Breast epithelium (tissue), 4 donors: ENCODE data around the gene PDE6H. TPM values are rescaled to one million over a fixed set of nuclear protein-coding genes. Genes with fewer than 3 reads are reported as not detected.

ENCODE experiments used
- DNase-seq, 2 donors: peaks; one replicate each; pipeline ENCODE4 v3.0.0-alpha.2; 2019; ENCODE audit warnings: low spot score in 2 of 2
- H3K27ac ChIP-seq, 2 donors: fragments of 200-600 bp; sonication (generic) in 1 of 2; one replicate each; pipeline ENCODE4 v1.5.1; 2016 to 2019; ENCODE audit warnings: mild to moderate bottlenecking in 1 of 2
- H3K27me3 ChIP-seq, 2 donors: fragments of 200-600 bp; sonication (generic) in 1 of 2; one replicate each; pipeline versions ENCODE4 v1.5.1 to v1.6.0; 2017 to 2019; ENCODE audit warnings: control low read depth in 1 of 2, mild to moderate bottlenecking in 1 of 2
- H3K36me3 ChIP-seq: fragments of 200-600 bp; one replicate; pipeline ENCODE4 v1.5.1; 2019
- H3K4me1 ChIP-seq, 2 donors: fragments of 200-600 bp; sonication (generic); one replicate each; pipeline ENCODE4 v1.5.1; 2016 to 2019; ENCODE audit warnings: control low read depth in 1 of 2
- H3K4me3 ChIP-seq, 3 donors: fragments of 200-600 bp; sonication (generic); 1 replicate in 2 of 3; 2 replicates in 1 of 3; pipeline ENCODE4 v1.5.1; 2016 to 2019; ENCODE audit warnings: mild to moderate bottlenecking in 3 of 3, moderate library complexity in 2 of 3
- H3K9me3 ChIP-seq, 2 donors: fragments of 200-600 bp; sonication (generic) in 1 of 2; one replicate each; pipeline ENCODE4 v1.5.1; 2016 to 2019; ENCODE audit warnings: control low read depth in 1 of 2
- POLR2A ChIP-seq: fragments of 450-650 bp; IDR thresholded peaks from one replicate; pipeline ENCODE4 v1.6.1; 2016; ENCODE audit warnings: antibody characterized with exemption, mild to moderate bottlenecking, moderate library complexity
- POLR2AphosphoS5 ChIP-seq, 3 donors: sonication (generic); formaldehyde crosslinking; IDR thresholded peaks; one replicate each; pipeline ENCODE4 v1.6.1; 2017; ENCODE audit warnings: antibody characterized with exemption in 3 of 3
- intact Hi-C: fragments of 100-400 bp; cut with DNase I; formaldehyde crosslinking; loops from one replicate; pipeline ENCODE4 v1.15.1; 2023; ENCODE audit warnings: low total_unique reads
- total RNA-seq, 3 donors: library from RNA; depleted of rRNA; stranded (reverse); fragments of >200 nt; gene quantifications; one replicate each; pipeline ENCODE4 v1.1.0, GENCODE V29; 2016
- TF ChIP-seq, protein P1 (sequence below), 3 donors: fragments of 450-650 bp; IDR thresholded peaks; one replicate each; pipeline ENCODE4 v1.5.1; 2016 to 2017; ENCODE audit warnings: antibody characterized with exemption in 3 of 3, mild to moderate bottlenecking in 3 of 3, moderate library complexity in 3 of 3

Gene PDE6H
- total RNA-seq, 3 donors from 2014 or later = not detected

DNA sequence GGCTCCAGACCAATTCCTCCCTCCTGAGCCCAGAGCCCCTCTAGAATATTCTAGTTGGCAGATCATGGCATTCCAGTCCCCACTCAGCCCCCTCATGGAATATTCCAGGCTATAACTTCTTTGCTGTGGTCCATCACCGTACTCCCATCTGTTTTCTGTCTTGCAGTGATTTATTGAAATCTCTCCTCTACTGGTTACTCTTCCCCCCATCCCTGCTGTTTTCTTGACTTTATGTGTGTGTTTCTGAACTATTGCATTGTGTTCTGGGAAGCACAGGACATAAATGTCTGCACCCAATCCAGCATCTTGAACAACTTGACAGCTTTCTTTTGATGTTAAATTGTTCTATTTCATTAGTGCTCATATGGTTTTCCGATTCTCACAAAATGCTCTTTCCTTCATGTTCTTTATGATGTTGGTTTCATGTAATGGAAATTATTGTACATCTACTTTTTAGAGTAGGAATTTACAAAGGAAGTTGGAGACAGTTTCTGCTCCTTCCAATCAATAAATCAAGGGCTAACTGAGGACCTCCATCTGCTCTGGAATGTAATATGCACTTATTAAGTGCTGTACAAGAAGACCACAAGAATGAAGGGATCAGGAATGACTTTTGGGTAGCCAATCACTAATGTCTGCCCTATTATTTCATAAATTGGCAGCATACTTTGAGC, 26.3 kb downstream of the PDE6H start:
- no peaks in the 10 kb centered on the region for H3K4me1 ChIP-seq
- TF ChIP-seq, protein P1, sequence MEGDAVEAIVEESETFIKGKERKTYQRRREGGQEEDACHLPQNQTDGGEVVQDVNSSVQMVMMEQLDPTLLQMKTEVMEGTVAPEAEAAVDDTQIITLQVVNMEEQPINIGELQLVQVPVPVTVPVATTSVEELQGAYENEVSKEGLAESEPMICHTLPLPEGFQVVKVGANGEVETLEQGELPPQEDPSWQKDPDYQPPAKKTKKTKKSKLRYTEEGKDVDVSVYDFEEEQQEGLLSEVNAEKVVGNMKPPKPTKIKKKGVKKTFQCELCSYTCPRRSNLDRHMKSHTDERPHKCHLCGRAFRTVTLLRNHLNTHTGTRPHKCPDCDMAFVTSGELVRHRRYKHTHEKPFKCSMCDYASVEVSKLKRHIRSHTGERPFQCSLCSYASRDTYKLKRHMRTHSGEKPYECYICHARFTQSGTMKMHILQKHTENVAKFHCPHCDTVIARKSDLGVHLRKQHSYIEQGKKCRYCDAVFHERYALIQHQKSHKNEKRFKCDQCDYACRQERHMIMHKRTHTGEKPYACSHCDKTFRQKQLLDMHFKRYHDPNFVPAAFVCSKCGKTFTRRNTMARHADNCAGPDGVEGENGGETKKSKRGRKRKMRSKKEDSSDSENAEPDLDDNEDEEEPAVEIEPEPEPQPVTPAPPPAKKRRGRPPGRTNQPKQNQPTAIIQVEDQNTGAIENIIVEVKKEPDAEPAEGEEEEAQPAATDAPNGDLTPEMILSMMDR (IDR thresholded peaks at IDR 0.05) = no peak
- TF ChIP-seq POLR2A = no peak
- TF ChIP-seq POLR2AphosphoS5 (IDR thresholded peaks at IDR 0.05) = no peak
- no peaks in the 10 kb centered on the region for H3K27me3 ChIP-seq
- peak overlapping the region; percentile 10 to 54 for H3K27ac ChIP-seq
- intact Hi-C loops = loop anchor here (10.0 kb wide), 1 partner anchor 744 kb away; no protein-coding TSS in a partner anchor
- no peaks in the 10 kb centered on the region for H3K36me3 ChIP-seq
- no peak for DNase-seq
- H3K9me3 ChIP-seq = no peaks in the 10 kb centered on the region
- H3K4me3 ChIP-seq = no peak overlapping the region

DNA sequence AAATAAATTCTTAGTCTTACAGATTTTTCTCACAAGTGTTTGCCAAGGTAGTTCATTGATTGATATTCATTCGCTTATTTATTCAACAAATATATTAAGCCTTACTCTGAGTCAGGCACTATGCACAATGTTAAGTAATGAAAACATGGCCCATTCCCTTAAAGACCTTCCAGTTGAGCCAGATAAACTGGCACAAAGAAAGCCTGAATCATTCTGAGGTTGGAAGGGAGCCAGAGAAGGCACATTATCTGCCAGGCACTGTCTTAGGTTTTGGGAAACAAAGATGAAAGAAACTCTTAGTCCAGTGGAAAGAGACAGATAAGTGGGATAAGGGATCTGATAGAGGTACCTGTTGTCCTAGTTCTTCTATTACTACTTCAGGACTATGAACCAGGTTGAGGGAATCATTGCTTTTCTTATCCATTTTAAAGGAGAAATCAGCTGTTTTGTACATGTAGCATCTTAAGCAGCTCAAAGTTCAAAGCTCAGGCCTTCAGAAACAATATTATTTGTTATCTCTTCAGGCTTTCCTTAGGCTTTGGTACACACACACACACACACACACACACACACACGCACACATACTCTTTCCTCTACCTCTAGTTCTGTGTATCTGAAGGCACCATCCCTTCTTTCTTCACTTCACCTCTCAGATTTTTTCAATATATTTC, 27.0 kb downstream of the PDE6H start:
- no peaks in the 10 kb centered on the region for H3K36me3 ChIP-seq
- no peaks in the 10 kb centered on the region for H3K9me3 ChIP-seq
- no peak for DNase-seq
- H3K27me3 ChIP-seq = no peaks in the 10 kb centered on the region
- peak overlapping the region; percentile 4 to 11 for H3K27ac ChIP-seq
- no peak overlapping the region for H3K4me3 ChIP-seq
- TF ChIP-seq, protein P1 (IDR thresholded peaks at IDR 0.05) = no peak
- TF ChIP-seq POLR2A = no peak
- TF ChIP-seq POLR2AphosphoS5 (IDR thresholded peaks at IDR 0.05) = no peak
- intact Hi-C loops = loop anchor here (2.0 to 10.0 kb wide), 2 partner anchors 155 to 745 kb away; no protein-coding TSS in a partner anchor
- H3K4me1 ChIP-seq = no peaks in the 10 kb centered on the region

DNA sequence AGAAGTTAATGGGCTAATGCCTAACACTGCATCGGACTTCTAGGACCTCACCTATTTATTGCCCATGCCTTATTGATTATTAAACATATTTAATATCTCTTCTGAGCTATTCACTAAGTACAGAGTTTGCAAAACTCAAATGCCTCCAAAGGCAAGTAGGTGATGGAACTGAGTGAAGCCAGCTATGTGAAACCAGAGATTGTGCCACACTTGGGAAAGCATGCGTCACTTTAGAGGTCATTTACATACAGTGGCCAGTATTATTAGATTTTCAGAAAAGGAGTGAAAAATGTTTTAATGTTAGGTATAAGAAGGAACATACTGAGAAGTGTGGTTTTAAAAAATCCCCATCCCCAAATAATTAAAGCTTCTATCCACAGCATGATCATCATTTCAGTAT, 27.7 kb downstream of the PDE6H start:
- TF ChIP-seq, protein P1 (IDR thresholded peaks at IDR 0.05) = no peak
- TF ChIP-seq POLR2A = no peak
- TF ChIP-seq POLR2AphosphoS5 (IDR thresholded peaks at IDR 0.05) = no peak
- no peaks in the 10 kb centered on the region for H3K9me3 ChIP-seq
- no peaks in the 10 kb centered on the region for H3K4me1 ChIP-seq
- no peaks in the 10 kb centered on the region for H3K36me3 ChIP-seq
- no peak overlapping the region for H3K27ac ChIP-seq
- H3K4me3 ChIP-seq = no peak overlapping the region
- no peaks in the 10 kb centered on the region for H3K27me3 ChIP-seq
- DNase-seq = no peak
- intact Hi-C loops = loop anchor here (2.0 kb wide), 1 partner anchor 156 kb away; no protein-coding TSS in a partner anchor

DNA sequence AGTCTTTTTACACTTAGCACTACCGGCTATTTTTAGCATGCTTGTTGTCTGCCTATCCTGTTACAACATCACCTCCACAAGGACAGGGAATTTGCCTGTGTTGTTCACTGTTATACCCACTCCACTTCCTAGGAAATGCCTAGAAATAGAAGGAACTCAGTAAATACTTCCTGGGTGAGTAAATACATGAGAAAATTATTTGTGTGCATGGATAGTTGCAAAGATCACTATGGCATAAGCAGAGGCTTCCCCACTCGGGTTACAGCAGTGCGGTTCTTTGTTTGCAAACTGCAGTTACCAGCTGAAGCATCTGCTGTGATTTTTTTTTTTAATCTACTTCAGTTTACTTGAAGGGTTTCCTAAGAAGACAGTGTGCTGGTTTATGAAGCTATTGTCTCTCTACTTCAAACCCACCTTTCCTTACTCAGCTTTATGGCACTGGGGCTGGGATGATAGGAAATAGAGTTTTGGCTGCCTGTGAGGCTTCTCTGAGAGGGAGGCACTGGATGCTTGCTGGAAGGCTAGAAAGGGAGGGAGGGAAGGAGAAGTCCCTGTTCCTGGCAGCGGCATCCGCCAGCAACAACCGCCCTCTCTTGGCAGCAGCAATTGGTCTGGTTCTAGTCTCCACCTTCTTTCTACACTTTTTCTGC, 29.0 kb downstream of the PDE6H start:
- intact Hi-C loops = loop anchor here (2.0 kb wide), 1 partner anchor 157 kb away; no protein-coding TSS in a partner anchor
- peak overlapping the region in 2 of 3 donors; percentile 17 to 48 for H3K4me3 ChIP-seq
- no peaks in the 10 kb centered on the region for H3K4me1 ChIP-seq
- peak overlapping the region; percentile 26 to 60 for H3K27ac ChIP-seq
- no peaks in the 10 kb centered on the region for H3K9me3 ChIP-seq
- DNase-seq = peak; percentile 37 to 54
- H3K27me3 ChIP-seq = no peaks in the 10 kb centered on the region
- H3K36me3 ChIP-seq = no peaks in the 10 kb centered on the region
- TF ChIP-seq, protein P1 (IDR thresholded peaks at IDR 0.05) = no peak
- TF ChIP-seq POLR2AphosphoS5 (IDR thresholded peaks at IDR 0.05) = no peak
- no peak for TF ChIP-seq POLR2A
